Liver (tissue), 9 donors: ENCODE data around the gene ENPP1. TPM values are rescaled to one million over a fixed set of nuclear protein-coding genes. Genes with fewer than 3 reads are reported as not detected.

Experiments used
- DNase-seq: peaks from one replicate; pipeline ENCODE4 v3.0.0-alpha.2; 2017; ENCODE audit warnings: low spot score
- H3K27ac ChIP-seq, 2 donors: one replicate each; pipeline ENCODE4 v1.7.0; 2013; ENCODE audit warnings: inconsistent platforms in 2 of 2, low read length in 2 of 2, control low read depth in 1 of 2, low read depth in 1 of 2, mild to moderate bottlenecking in 1 of 2
- H3K27me3 ChIP-seq, 4 donors: one replicate each; pipeline versions ENCODE4 v1.6.1 to v1.7.0; 2013; ENCODE audit warnings: low read length in 3 of 4, inconsistent platforms in 1 of 4, mild to moderate bottlenecking in 1 of 4, moderate library complexity in 1 of 4; ENCODE audit not compliant: control insufficient read depth in 4 of 4, insufficient read depth in 4 of 4
- H3K36me3 ChIP-seq, 4 donors: one replicate each; pipeline versions ENCODE4 v1.6.1 to v1.7.0; 2013; ENCODE audit warnings: low read length in 3 of 4, mild to moderate bottlenecking in 3 of 4, low read depth in 1 of 4, moderate library complexity in 1 of 4; ENCODE audit not compliant: control insufficient read depth in 4 of 4, insufficient read depth in 3 of 4
- H3K4me1 ChIP-seq, 4 donors: one replicate each; pipeline versions ENCODE4 v1.6.1 to v1.7.0; 2013; ENCODE audit warnings: low read length in 3 of 4, mild to moderate bottlenecking in 3 of 4, moderate library complexity in 1 of 4; ENCODE audit not compliant: control insufficient read depth in 4 of 4, insufficient read depth in 4 of 4
- H3K4me3 ChIP-seq, 3 donors: one replicate each; pipeline versions ENCODE4 v1.6.1 to v1.7.0; 2013; ENCODE audit warnings: low read length in 3 of 3, control low read depth in 1 of 3, low read depth in 1 of 3, mild to moderate bottlenecking in 1 of 3
- H3K9ac ChIP-seq, 2 donors: one replicate each; pipeline ENCODE4 v1.7.0; 2013; ENCODE audit warnings: low read length in 2 of 2, mild to moderate bottlenecking in 2 of 2, moderate library complexity in 2 of 2, control low read depth in 1 of 2, low read depth in 1 of 2
- H3K9me3 ChIP-seq, 4 donors: one replicate each; pipeline versions ENCODE4 v1.6.1 to v1.7.0; 2013; ENCODE audit warnings: low read length in 3 of 4; ENCODE audit not compliant: control insufficient read depth in 4 of 4
- EGR1 ChIP-seq, 2 donors: IDR thresholded peaks; 2 replicates each; pipeline ENCODE4 v1.6.1; 2016 to 2018; ENCODE audit warnings: antibody characterized with exemption in 2 of 2, low read depth in 2 of 2
- FOXA1 ChIP-seq: IDR thresholded peaks from 2 replicates; pipeline ENCODE4 v1.6.1; 2016; ENCODE audit warnings: antibody characterized with exemption
- FOXA2 ChIP-seq: IDR thresholded peaks from 2 replicates; pipeline ENCODE4 v1.6.1; 2016; ENCODE audit warnings: antibody characterized with exemption
- GABPA ChIP-seq, 2 donors: IDR thresholded peaks in 1 of 2; conservative IDR thresholded peaks in 1 of 2; 2 replicates each; pipeline ENCODE4 v1.6.1; 2016; ENCODE audit warnings: antibody characterized with exemption in 2 of 2, mild to moderate bottlenecking in 1 of 2, moderate library complexity in 1 of 2
- NR2F2 ChIP-seq: IDR thresholded peaks from 2 replicates; pipeline ENCODE4 v1.6.1; 2016; ENCODE audit warnings: antibody characterized with exemption
- RAD21 ChIP-seq, 2 donors: IDR thresholded peaks; 2 replicates each; pipeline ENCODE4 v1.6.1; 2016; ENCODE audit warnings: antibody characterized with exemption in 2 of 2, mild to moderate bottlenecking in 2 of 2
- RXRA ChIP-seq, 2 donors: IDR thresholded peaks; 2 replicates each; pipeline ENCODE4 v1.6.1; 2017 to 2018; ENCODE audit warnings: antibody characterized with exemption in 2 of 2, mild to moderate bottlenecking in 1 of 2
- SP1 ChIP-seq: IDR thresholded peaks from 2 replicates; pipeline ENCODE4 v1.6.1; 2018; ENCODE audit warnings: antibody characterized with exemption, mild to moderate bottlenecking
- TAF1 ChIP-seq: conservative IDR thresholded peaks from 2 replicates; pipeline ENCODE4 v1.6.1; 2016; ENCODE audit warnings: antibody characterized with exemption, mild to moderate bottlenecking
- WGBS: extraction: QIAGEN DNeasy Blood & Tissue Kit; methylation state at CpG from one replicate; pipeline ENCODE4 v1.1.7; 2013; 5-methylcytosine and 5-hydroxymethylcytosine counted together
- polyA plus RNA-seq, 2 donors: library from polyadenylated mRNA; stranded (reverse) in 1 of 2; unstranded in 1 of 2; fragments of 200-250 nt in 1 of 2; fragments of >200 nt in 1 of 2; fragmentation: Nextera tagmentation in 1 of 2; extraction: Ambion mirVana in 1 of 2; gene quantifications; one replicate each; pipeline versions ENCODE4 v1.2.1 to v1.2.3, GENCODE V29; 2013 to 2015
- total RNA-seq, 2 donors: library from RNA; depleted of rRNA; stranded (reverse); fragments of >200 nt; gene quantifications; one replicate each; pipeline ENCODE4 v1.2.3, GENCODE V29; 2014
- TF ChIP-seq, protein P1 (sequence below): fragments of 150-350 bp; IDR thresholded peaks from 2 replicates; pipeline ENCODE4 v1.5.1; 2017; ENCODE audit warnings: improper control_type of control experiment, low read depth, low read length; ENCODE audit not compliant: missing input control
- TF ChIP-seq, protein P2 (sequence below): IDR thresholded peaks from 2 replicates; pipeline ENCODE4 v1.6.1; 2016; ENCODE audit warnings: antibody characterized with exemption
- TF ChIP-seq, protein P3 (sequence below): IDR thresholded peaks from 2 replicates; pipeline ENCODE4 v1.6.1; 2016; ENCODE audit warnings: antibody characterized with exemption
- TF ChIP-seq, protein P4 (sequence below): IDR thresholded peaks from 2 replicates; pipeline ENCODE4 v1.6.1; 2016; ENCODE audit warnings: antibody characterized with exemption
- TF ChIP-seq, protein P5 (sequence below): IDR thresholded peaks from 2 replicates; pipeline ENCODE4 v1.6.1; 2016; ENCODE audit warnings: antibody characterized with exemption, mild to moderate bottlenecking
- donor health status: healthy.
- donor health status: healthy.
- donor health status: healthy.
- donor health status: healthy.
- donor health status: healthy.

The ENPP1 gene
- total and polyA plus RNA-seq, 4 donors: 9.5 to 53.1 (median 31.1) TPM

DNA sequence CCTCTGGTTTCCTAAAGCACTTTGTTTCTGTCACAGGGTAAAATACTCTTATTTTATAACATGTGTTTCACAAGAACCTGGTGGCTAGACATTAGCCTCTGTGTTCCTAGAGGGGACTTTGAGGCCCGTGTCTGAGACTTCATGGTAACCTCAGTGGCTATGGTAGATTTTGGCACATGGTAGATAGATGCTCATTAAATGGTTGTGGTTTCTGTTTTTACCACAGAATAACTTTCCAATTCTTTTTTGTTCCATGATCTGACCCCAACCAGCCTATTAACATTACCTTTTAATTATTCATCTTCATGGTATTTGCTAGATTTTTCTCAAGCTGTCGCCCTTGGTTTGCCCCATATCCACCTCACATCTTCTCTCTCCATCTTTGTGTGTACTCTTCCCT, 109.0 kb downstream of the ENPP1 start (continued):
- TF ChIP-seq, protein P1, sequence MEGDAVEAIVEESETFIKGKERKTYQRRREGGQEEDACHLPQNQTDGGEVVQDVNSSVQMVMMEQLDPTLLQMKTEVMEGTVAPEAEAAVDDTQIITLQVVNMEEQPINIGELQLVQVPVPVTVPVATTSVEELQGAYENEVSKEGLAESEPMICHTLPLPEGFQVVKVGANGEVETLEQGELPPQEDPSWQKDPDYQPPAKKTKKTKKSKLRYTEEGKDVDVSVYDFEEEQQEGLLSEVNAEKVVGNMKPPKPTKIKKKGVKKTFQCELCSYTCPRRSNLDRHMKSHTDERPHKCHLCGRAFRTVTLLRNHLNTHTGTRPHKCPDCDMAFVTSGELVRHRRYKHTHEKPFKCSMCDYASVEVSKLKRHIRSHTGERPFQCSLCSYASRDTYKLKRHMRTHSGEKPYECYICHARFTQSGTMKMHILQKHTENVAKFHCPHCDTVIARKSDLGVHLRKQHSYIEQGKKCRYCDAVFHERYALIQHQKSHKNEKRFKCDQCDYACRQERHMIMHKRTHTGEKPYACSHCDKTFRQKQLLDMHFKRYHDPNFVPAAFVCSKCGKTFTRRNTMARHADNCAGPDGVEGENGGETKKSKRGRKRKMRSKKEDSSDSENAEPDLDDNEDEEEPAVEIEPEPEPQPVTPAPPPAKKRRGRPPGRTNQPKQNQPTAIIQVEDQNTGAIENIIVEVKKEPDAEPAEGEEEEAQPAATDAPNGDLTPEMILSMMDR: no peak
- TF ChIP-seq, protein P2, sequence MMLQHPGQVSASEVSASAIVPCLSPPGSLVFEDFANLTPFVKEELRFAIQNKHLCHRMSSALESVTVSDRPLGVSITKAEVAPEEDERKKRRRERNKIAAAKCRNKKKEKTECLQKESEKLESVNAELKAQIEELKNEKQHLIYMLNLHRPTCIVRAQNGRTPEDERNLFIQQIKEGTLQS: no peak
- TF ChIP-seq FOXA1 (no peak), RAD21 (IDR thresholded peaks at IDR 0.05) (no peak)

DNA sequence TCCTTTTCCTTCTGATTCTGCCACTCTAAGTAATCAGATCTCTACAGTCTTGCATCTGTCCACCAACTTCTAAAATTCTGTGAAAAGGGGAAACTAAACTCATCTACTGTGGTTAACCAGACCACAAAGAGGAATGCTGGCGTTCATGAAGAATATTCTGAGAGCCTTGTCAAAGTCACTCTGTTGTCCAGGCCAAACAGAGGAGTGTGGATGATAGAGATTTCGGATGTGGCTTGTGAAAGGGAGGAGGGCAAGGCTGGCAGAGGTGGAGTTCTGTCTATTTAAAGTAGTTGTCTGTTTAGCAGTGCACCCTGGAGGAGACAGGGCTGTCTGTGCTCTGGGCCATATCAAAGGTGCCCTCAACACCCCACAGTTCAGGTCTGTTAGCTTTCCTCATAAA, 109.5 kb downstream of the ENPP1 start:
- WGBS: 76% methylated on average over 2 of the region's 2 CpGs
- no peaks in the 10 kb centered on the region for H3K4me1 ChIP-seq

DNA sequence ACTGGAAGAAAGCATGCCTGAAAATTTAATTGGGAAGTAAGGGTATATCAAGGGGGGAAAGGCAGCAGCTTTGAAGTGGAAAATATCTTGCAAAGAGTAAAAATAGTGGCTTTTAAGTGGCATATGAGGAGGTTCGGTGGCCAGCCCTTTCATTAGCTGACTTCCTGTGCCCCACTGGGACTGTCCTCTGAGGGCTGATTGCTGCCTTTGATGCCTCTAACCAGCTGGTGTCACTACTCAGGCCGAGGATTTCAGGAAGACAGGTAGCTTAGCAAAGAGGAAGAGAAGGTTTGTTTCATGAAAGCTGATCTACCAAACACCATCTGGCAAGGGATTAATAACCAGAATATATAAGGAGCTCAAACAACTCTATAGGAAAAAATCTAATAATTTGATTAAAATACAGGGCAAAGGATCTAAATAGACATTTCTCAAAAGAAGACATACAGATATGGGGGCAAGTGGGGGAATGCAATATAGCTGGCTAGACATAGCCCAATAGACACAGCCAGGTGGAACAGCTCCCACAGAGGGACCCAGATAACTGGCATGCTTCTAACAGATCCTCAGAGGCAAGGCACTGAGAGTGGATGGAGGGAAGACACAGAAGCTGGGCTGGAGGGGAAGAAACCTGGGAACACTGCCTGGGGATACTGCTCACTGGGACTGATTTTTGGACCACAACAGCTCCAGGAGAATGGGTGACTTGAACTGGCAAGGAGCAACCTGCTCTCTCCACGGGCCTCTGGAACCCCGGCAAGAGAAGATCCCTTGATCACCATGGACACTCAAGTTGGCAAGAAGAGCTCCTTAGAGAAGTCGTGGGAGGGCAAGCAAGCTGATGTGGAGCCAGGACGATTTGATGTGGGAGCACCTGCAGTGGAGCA, 110.2 kb downstream of the ENPP1 start:
- H3K9me3 ChIP-seq: no peaks in the 10 kb centered on the region
- WGBS: 81% methylated on average over 6 of the region's 6 CpGs
- TF ChIP-seq RXRA (IDR thresholded peaks at IDR 0.05): no peak
- TF ChIP-seq, protein P3, sequence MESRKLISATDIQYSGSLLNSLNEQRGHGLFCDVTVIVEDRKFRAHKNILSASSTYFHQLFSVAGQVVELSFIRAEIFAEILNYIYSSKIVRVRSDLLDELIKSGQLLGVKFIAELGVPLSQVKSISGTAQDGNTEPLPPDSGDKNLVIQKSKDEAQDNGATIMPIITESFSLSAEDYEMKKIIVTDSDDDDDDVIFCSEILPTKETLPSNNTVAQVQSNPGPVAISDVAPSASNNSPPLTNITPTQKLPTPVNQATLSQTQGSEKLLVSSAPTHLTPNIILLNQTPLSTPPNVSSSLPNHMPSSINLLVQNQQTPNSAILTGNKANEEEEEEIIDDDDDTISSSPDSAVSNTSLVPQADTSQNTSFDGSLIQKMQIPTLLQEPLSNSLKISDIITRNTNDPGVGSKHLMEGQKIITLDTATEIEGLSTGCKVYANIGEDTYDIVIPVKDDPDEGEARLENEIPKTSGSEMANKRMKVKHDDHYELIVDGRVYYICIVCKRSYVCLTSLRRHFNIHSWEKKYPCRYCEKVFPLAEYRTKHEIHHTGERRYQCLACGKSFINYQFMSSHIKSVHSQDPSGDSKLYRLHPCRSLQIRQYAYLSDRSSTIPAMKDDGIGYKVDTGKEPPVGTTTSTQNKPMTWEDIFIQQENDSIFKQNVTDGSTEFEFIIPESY: no peak
- TF ChIP-seq EGR1 (IDR thresholded peaks at IDR 0.05; ENCODE audit: low read depth in 2 of 2): no peak
- no peak for TF ChIP-seq NR2F2
- TF ChIP-seq, protein P2: no peak
- no peak for TF ChIP-seq SP1
- TF ChIP-seq, protein P4, sequence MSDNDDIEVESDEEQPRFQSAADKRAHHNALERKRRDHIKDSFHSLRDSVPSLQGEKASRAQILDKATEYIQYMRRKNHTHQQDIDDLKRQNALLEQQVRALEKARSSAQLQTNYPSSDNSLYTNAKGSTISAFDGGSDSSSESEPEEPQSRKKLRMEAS: no peak
- TF ChIP-seq, protein P5, sequence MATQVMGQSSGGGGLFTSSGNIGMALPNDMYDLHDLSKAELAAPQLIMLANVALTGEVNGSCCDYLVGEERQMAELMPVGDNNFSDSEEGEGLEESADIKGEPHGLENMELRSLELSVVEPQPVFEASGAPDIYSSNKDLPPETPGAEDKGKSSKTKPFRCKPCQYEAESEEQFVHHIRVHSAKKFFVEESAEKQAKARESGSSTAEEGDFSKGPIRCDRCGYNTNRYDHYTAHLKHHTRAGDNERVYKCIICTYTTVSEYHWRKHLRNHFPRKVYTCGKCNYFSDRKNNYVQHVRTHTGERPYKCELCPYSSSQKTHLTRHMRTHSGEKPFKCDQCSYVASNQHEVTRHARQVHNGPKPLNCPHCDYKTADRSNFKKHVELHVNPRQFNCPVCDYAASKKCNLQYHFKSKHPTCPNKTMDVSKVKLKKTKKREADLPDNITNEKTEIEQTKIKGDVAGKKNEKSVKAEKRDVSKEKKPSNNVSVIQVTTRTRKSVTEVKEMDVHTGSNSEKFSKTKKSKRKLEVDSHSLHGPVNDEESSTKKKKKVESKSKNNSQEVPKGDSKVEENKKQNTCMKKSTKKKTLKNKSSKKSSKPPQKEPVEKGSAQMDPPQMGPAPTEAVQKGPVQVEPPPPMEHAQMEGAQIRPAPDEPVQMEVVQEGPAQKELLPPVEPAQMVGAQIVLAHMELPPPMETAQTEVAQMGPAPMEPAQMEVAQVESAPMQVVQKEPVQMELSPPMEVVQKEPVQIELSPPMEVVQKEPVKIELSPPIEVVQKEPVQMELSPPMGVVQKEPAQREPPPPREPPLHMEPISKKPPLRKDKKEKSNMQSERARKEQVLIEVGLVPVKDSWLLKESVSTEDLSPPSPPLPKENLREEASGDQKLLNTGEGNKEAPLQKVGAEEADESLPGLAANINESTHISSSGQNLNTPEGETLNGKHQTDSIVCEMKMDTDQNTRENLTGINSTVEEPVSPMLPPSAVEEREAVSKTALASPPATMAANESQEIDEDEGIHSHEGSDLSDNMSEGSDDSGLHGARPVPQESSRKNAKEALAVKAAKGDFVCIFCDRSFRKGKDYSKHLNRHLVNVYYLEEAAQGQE: no peak
- no peak for TF ChIP-seq FOXA2
- TF ChIP-seq TAF1: no peak
- no peak for TF ChIP-seq GABPA (IDR thresholded peaks at IDR 0.05 in 1 of 2, conservative IDR thresholded peaks at IDR 0.05 in 1 of 2)
- TF ChIP-seq RAD21 (IDR thresholded peaks at IDR 0.05): no peak

More for the DNA sequence above, 109.5 kb downstream of the ENPP1 start:
- no peaks in the 10 kb centered on the region for H3K27me3 ChIP-seq
- TF ChIP-seq NR2F2: no peak
- TF ChIP-seq, protein P5: no peak
- no peak for DNase-seq
- no peak overlapping the region for H3K4me3 ChIP-seq
- no peaks in the 10 kb centered on the region for H3K9me3 ChIP-seq
- H3K9ac ChIP-seq: no peak overlapping the region
- H3K36me3 ChIP-seq: no peaks in the 10 kb centered on the region
- no peak overlapping the region for H3K27ac ChIP-seq

More for the DNA sequence above, 110.2 kb downstream of the ENPP1 start:
- DNase-seq: no peak
- H3K27me3 ChIP-seq: no peaks in the 10 kb centered on the region
- no peaks in the 10 kb centered on the region for H3K36me3 ChIP-seq
- no peak overlapping the region for H3K4me3 ChIP-seq
- H3K9ac ChIP-seq: no peak overlapping the region
- H3K4me1 ChIP-seq: no peaks in the 10 kb centered on the region
- H3K27ac ChIP-seq: no peak overlapping the region
